ENCODE data around the gene VGF.

VGF gene

DNA sequence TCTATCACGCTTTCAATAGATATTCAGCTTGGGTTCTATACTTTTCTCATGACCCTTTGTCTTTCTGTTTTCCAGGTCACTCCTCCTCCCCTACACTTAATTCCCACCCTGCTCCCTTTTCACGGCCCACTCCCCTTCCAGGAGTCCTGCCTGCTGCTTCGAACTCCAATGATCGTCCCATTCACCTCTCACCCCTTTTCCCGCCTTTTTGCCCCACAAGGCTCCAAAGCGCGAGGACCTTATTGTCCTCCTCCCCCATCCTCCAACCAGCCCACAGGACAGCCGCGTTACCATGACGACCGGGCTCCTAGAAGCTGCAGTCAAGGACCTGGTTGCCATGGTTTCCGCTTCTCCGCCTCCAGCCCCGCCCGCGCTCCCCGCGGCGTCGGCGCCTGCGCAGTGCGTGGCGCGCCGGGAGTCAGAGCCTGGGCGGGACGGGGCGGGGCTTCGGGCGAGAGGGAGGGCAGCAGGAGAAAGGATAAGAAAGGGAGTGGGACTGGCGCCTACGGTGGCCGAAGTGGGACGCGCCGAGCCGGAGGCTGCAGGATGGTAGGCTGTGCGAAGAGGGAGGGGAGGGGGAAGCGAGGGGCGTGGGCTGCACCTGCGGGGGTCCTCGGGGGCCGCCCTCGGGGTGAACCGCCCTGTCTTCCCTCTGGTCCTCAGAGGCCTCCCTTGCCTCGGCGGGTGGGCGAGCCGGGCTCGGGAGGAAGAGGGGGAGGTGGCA lies 11.2 kb downstream of the VGF start, which contains the start of gene AP1S1:
AP1S1 (plus strand) TSS at position 508 of the 724 bp plus-strand sequence; CDS start at position 547, 39 bp downstream.
- peaks cover 16 to 23% (median 17%) of the 10 kb centered on the region in 3 donors for H3K36me3 ChIP-seq
- H3K4me3 ChIP-seq, result peak within 1 kb of the TSS; percentile 74 to 77
- DNase-seq, result peak; percentile 88 to 95
- no peaks in the 10 kb centered on the region for H3K9me3 ChIP-seq
- intact Hi-C loops (cut with DNase I; ENCODE audit: low total_unique reads), result no loop called here
- peaks cover 0 to 27% of the 10 kb centered on the region in 2 donors for H3K27me3 ChIP-seq
- H3K27ac ChIP-seq, result peak within 1 kb of the TSS in 1 of 2 donors; percentile 22
- TF ChIP-seq, protein P1, sequence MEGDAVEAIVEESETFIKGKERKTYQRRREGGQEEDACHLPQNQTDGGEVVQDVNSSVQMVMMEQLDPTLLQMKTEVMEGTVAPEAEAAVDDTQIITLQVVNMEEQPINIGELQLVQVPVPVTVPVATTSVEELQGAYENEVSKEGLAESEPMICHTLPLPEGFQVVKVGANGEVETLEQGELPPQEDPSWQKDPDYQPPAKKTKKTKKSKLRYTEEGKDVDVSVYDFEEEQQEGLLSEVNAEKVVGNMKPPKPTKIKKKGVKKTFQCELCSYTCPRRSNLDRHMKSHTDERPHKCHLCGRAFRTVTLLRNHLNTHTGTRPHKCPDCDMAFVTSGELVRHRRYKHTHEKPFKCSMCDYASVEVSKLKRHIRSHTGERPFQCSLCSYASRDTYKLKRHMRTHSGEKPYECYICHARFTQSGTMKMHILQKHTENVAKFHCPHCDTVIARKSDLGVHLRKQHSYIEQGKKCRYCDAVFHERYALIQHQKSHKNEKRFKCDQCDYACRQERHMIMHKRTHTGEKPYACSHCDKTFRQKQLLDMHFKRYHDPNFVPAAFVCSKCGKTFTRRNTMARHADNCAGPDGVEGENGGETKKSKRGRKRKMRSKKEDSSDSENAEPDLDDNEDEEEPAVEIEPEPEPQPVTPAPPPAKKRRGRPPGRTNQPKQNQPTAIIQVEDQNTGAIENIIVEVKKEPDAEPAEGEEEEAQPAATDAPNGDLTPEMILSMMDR (IDR thresholded peaks at IDR 0.05), result no peak
- H3K4me1 ChIP-seq, result peaks cover 0 to 18% (median 9%) of the 10 kb centered on the region in 4 donors

- peaks cover 0 to 28% of the 10 kb centered on the region in 2 donors for H3K27me3 ChIP-seq
- no peaks in the 10 kb centered on the region for H3K9me3 ChIP-seq
- H3K36me3 ChIP-seq, result peaks cover 0 to 3% (median 0%) of the 10 kb centered on the region in 3 donors
- intact Hi-C loops (cut with DNase I; ENCODE audit: low total_unique reads), result no loop called here
- H3K27ac ChIP-seq, result no peak overlapping the region
- DNase-seq, result no peak
- H3K4me1 ChIP-seq, result peaks cover 0 to 18% (median 9%) of the 10 kb centered on the region in 4 donors
- no peak overlapping the region for H3K4me3 ChIP-seq
- TF ChIP-seq, protein P1 (IDR thresholded peaks at IDR 0.05), result no peak
Measured at GRCh38 chr7:101151908-101152651, 13.3 kb downstream of the VGF start.

DNA sequence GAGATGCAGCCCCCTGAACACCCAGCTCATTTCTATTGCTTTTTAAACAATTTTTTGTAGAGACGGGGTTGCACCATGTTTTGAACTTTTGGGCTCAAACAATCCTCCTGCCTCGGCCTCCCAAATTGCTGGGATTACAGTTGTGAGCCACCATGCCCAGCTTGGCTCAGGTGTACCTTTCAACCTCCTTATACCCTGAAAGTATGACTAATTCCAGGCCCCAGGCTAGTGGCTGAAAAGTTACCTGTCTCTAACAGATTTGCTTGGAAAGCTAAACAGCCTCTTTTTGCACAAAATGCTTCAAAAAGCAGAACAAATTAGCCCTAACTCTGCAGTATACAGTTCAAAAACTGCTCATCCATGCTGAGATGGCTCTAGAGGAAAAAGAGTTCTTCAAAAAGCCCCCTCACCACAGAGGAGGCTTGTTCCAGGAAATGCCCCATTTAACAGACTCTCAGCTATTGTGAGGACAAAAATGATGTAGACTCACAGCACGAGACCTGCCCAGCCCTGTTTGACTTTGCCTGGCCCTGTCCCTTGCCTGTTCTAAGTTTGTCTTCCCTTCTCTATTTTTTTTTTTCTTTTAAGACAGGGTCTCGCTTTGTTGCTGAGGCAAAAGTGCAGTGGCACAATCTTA lies 24.5 kb downstream of the VGF start:
- Histone ChIP-seq H3K27ac (no peak overlapping the region), H3K9me3 (no peaks in the 10 kb centered on the region), H3K36me3 (peaks cover 12 to 16% (median 13%) of the 10 kb centered on the region in 3 donors), H3K4me1 (peaks cover 0 to 24% (median 10%) of the 10 kb centered on the region in 4 donors), H3K27me3 (peaks cover 0 to under 1% of the 10 kb centered on the region in 2 donors), H3K4me3 (no peak overlapping the region)
- TF ChIP-seq, protein P1 (IDR thresholded peaks at IDR 0.05), result no peak
- no peak for DNase-seq
- intact Hi-C loops (cut with DNase I; ENCODE audit: low total_unique reads), result loop anchor here (10.0 kb wide), 2 partner anchors 54 to 144 kb away; no protein-coding TSS in a partner anchor

- TF ChIP-seq, protein P1 (IDR thresholded peaks at IDR 0.05), result no peak
- H3K36me3 ChIP-seq, result peaks cover 17 to 21% (median 18%) of the 10 kb centered on the region in 3 donors
- no peak overlapping the region for H3K4me3 ChIP-seq
- DNase-seq, result no peak
- no peaks in the 10 kb centered on the region for H3K27me3 ChIP-seq
- H3K4me1 ChIP-seq, result peaks cover 0 to 24% (median 10%) of the 10 kb centered on the region in 4 donors
- intact Hi-C loops (cut with DNase I; ENCODE audit: low total_unique reads), result loop anchor here (10.0 kb wide), 2 partner anchors 54 to 144 kb away; no protein-coding TSS in a partner anchor
- no peak overlapping the region for H3K27ac ChIP-seq
- no peaks in the 10 kb centered on the region for H3K9me3 ChIP-seq
Measured at GRCh38 chr7:101140339-101140699, 25.1 kb downstream of the VGF start.

DNA sequence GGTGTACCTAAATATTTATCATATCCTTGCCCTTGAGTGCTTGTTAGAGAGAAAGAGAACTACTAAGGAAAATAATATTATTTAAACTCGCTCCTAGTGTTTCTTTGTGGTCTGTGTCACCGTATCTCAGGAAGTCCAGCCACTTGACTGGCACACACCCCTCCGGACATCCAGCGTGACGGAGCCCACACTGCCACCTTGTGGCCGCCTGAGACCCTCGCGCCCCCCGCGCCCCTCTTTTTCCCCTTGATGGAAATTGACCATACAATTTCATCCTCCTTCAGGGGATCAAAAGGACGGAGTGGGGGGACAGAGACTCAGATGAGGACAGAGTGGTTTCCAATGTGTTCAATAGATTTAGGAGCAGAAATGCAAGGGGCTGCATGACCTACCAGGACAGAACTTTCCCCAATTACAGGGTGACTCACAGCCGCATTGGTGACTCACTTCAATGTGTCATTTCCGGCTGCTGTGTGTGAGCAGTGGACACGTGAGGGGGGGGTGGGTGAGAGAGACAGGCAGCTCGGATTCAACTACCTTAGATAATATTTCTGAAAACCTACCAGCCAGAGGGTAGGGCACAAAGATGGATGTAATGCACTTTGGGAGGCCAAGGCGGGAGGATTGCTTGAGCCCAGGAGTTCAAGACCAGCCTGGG lies 27.0 kb downstream of the VGF start:
- Histone ChIP-seq H3K27me3 (no peaks in the 10 kb centered on the region), H3K9me3 (no peaks in the 10 kb centered on the region), H3K4me1 (peaks cover 0 to 33% (median 9%) of the 10 kb centered on the region in 4 donors), H3K27ac (peak overlapping the region; percentile 78 to 82), H3K36me3 (peaks cover 28 to 38% (median 29%) of the 10 kb centered on the region in 3 donors), H3K4me3 (peak overlapping the region; percentile 17 to 21)
- intact Hi-C loops (cut with DNase I; ENCODE audit: low total_unique reads), result loop anchor here (2.0 kb wide), 2 partner anchors 44 to 52 kb away; no protein-coding TSS in a partner anchor
- DNase-seq, result peak; percentile 96
- TF ChIP-seq, protein P1 (IDR thresholded peaks at IDR 0.05), result peak; percentile 81 to 84
